GM20000 (cell line): ENCODE results near the gene NANOS2.

Experiments used
- DNase-seq: peaks from one replicate; pipeline ENCODE4 v3.0.0; 2012; ENCODE audit warnings: low spot score
- CTCF ChIP-seq: IDR thresholded peaks from 2 replicates; pipeline ENCODE4 v1.5.1; 2012; ENCODE audit warnings: mild to moderate bottlenecking, control low read depth; ENCODE audit errors: extremely low read depth, missing control alignments

NANOS2 gene

GRCh38 chr19:45927565-45928261 is 13.1 kb upstream of the NANOS2 start:
- DNase-seq = peak; percentile 97

GRCh38 chr19:45924891-45925447 is 10.4 kb upstream of the NANOS2 start:
- no peak for TF ChIP-seq CTCF
- no peak for DNase-seq

More at GRCh38 chr19:45927565-45928261, 13.1 kb upstream of the NANOS2 start:
- no peak for TF ChIP-seq CTCF

- TF ChIP-seq CTCF = peak; percentile 2
- no peak for DNase-seq
Measured at GRCh38 chr19:45922281-45922680, 7.7 kb upstream of the NANOS2 start.

GRCh38 chr19:45920458-45920857 is 5.9 kb upstream of the NANOS2 start:
- DNase-seq = no peak
- TF ChIP-seq CTCF = no peak

GRCh38 chr19:45919678-45920077 is 5.1 kb upstream of the NANOS2 start:
- DNase-seq = no peak
- no peak for TF ChIP-seq CTCF

GRCh38 chr19:45918721-45919120 is 4.1 kb upstream of the NANOS2 start:
- no peak for TF ChIP-seq CTCF
- no peak for DNase-seq

GRCh38 chr19:45917421-45918091 is 3.0 kb upstream of the NANOS2 start:
- no peak for DNase-seq

More at GRCh38 chr19:45917421-45918091, 3.0 kb upstream of the NANOS2 start:
- TF ChIP-seq CTCF = no peak
